Measurements from ENCODE around the gene FSCB. TPM values are rescaled to one million over a fixed set of nuclear protein-coding genes. Genes with fewer than 3 reads are reported as not detected.

Gene FSCB
- total RNA-seq, 1 experiment from 2014 or later = not detected

- BruUV-seq (replicated peaks) = no TSS peak
- H3K27ac ChIP-seq (ENCODE audit: low read depth, low read length, poor library complexity, severe bottlenecking) = peak overlapping the region; percentile 40
Measured at GRCh38 chr14:44463356-44464004, 43.6 kb downstream of the FSCB start.

GRCh38 chr14:44462381-44462780 is 44.7 kb downstream of the FSCB start:
- Histone ChIP-seq H3K27ac (ENCODE audit: low read depth, low read length, poor library complexity, severe bottlenecking) (no peak overlapping the region), H3K36me3 (ENCODE audit: insufficient read depth, low read length, poor library complexity, severe bottlenecking) (no peaks in the 10 kb centered on the region), H3K4me1 (ENCODE audit: insufficient read depth, low read length, poor library complexity, severe bottlenecking) (peaks cover 11% of the 10 kb centered on the region), H3K9me3 (ENCODE audit: low read depth, low read length, poor library complexity, severe bottlenecking) (no peaks in the 10 kb centered on the region), H3K4me3 (ENCODE audit: low read depth, low read length, poor library complexity, severe bottlenecking) (no peak overlapping the region), H3K27me3 (replicated peaks; ENCODE audit: insufficient read depth, low read depth, low read length, poor library complexity) (no peaks in the 10 kb centered on the region)
- DNase-seq (ENCODE audit: low spot score) = no peak
- intact Hi-C loops (cut with micrococcal nuclease; ENCODE audit: unreplicated experiment) = no loop called here
- CTCF ChIA-PET = no interaction called here
- POLR2A ChIA-PET (ENCODE audit: low non-redundant PET) = no interaction called here
- TF ChIP-seq CTCF (conservative IDR thresholded peaks at IDR 0.05; ENCODE audit: low read depth, low read length) (no peak), EZH2 (IDR thresholded peaks at IDR 0.05; ENCODE audit: borderline replicate concordance, low read depth, low read length, poor library complexity, severe bottlenecking) (no peak)
- BruUV-seq (replicated peaks) = no TSS peak

More at GRCh38 chr14:44463356-44464004, 43.6 kb downstream of the FSCB start:
- H3K4me3 ChIP-seq (ENCODE audit: low read depth, low read length, poor library complexity, severe bottlenecking) = no peak overlapping the region
- POLR2A ChIA-PET (ENCODE audit: low non-redundant PET) = interaction anchor here (0.6 kb wide), 1 partner anchor 415 kb away, joined by 4 read pairs; no protein-coding TSS in a partner anchor
- H3K36me3 ChIP-seq (ENCODE audit: insufficient read depth, low read length, poor library complexity, severe bottlenecking) = no peaks in the 10 kb centered on the region
- H3K9me3 ChIP-seq (ENCODE audit: low read depth, low read length, poor library complexity, severe bottlenecking) = no peaks in the 10 kb centered on the region
- no peak for TF ChIP-seq CTCF (conservative IDR thresholded peaks at IDR 0.05; ENCODE audit: low read depth, low read length)
- TF ChIP-seq EZH2 (IDR thresholded peaks at IDR 0.05; ENCODE audit: borderline replicate concordance, low read depth, low read length, poor library complexity, severe bottlenecking) = no peak
- peak; percentile 42 for DNase-seq (ENCODE audit: low spot score)
- intact Hi-C loops (cut with micrococcal nuclease; ENCODE audit: unreplicated experiment) = no loop called here
- H3K4me1 ChIP-seq (ENCODE audit: insufficient read depth, low read length, poor library complexity, severe bottlenecking) = peaks cover 11% of the 10 kb centered on the region
- CTCF ChIA-PET = no interaction called here
- no peaks in the 10 kb centered on the region for H3K27me3 ChIP-seq (replicated peaks; ENCODE audit: insufficient read depth, low read depth, low read length, poor library complexity)

GRCh38 chr14:44461811-44462210 is 45.3 kb downstream of the FSCB start:
- H3K4me1 ChIP-seq (ENCODE audit: insufficient read depth, low read length, poor library complexity, severe bottlenecking) = peaks cover 11% of the 10 kb centered on the region
- H3K27me3 ChIP-seq (replicated peaks; ENCODE audit: insufficient read depth, low read depth, low read length, poor library complexity) = no peaks in the 10 kb centered on the region
- intact Hi-C loops (cut with micrococcal nuclease; ENCODE audit: unreplicated experiment) = no loop called here
- H3K9me3 ChIP-seq (ENCODE audit: low read depth, low read length, poor library complexity, severe bottlenecking) = peaks cover 5% of the 10 kb centered on the region
- no peaks in the 10 kb centered on the region for H3K36me3 ChIP-seq (ENCODE audit: insufficient read depth, low read length, poor library complexity, severe bottlenecking)
- TF ChIP-seq EZH2 (IDR thresholded peaks at IDR 0.05; ENCODE audit: borderline replicate concordance, low read depth, low read length, poor library complexity, severe bottlenecking) (no peak), CTCF (conservative IDR thresholded peaks at IDR 0.05; ENCODE audit: low read depth, low read length) (no peak)
- no peak for DNase-seq (ENCODE audit: low spot score)
- no TSS peak for BruUV-seq (replicated peaks)
- ChIA-PET POLR2A (ENCODE audit: low non-redundant PET) (no interaction called here), CTCF (no interaction called here)
- no peak overlapping the region for H3K27ac ChIP-seq (ENCODE audit: low read depth, low read length, poor library complexity, severe bottlenecking)
- no peak overlapping the region for H3K4me3 ChIP-seq (ENCODE audit: low read depth, low read length, poor library complexity, severe bottlenecking)
